ENCODE data around the gene RHBG.

DNA sequence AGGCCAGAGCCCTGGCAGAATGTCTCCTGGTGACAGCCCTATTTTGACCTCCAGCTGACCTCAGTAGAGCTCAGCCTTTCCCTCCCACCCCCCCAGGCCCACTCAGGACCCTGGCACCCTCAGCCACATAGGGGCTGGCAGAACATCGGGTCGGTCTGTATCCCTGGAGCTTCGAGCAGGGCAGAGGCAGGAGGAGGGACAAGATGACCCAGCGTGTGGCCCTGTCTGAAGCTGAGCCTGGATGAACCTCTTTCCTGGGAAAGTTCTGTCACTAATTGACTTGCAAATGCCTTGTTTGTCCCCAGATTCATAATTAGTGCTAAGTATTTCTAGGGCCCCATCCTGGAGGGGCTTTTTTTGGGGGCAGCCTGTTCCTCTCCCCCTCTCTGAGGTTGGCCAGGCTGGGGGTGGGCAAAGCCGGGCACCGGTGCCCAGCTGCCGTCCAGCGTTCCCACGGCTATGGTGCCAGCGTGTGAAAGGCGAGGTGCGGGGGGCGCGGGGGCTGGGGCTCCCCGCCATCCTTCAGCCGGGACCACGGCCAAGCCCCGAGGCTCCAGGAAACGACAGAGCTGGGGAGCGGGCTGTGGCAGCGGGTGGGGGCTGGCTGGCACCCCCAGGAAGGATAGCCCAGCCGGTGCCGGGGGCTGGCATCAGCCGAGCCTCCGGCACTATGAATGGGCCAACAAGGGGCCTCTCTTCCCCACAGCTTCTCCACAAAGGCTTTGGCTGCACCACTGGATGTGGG, 31.4 kb downstream of the RHBG start:
- TF ChIP-seq, protein P1, sequence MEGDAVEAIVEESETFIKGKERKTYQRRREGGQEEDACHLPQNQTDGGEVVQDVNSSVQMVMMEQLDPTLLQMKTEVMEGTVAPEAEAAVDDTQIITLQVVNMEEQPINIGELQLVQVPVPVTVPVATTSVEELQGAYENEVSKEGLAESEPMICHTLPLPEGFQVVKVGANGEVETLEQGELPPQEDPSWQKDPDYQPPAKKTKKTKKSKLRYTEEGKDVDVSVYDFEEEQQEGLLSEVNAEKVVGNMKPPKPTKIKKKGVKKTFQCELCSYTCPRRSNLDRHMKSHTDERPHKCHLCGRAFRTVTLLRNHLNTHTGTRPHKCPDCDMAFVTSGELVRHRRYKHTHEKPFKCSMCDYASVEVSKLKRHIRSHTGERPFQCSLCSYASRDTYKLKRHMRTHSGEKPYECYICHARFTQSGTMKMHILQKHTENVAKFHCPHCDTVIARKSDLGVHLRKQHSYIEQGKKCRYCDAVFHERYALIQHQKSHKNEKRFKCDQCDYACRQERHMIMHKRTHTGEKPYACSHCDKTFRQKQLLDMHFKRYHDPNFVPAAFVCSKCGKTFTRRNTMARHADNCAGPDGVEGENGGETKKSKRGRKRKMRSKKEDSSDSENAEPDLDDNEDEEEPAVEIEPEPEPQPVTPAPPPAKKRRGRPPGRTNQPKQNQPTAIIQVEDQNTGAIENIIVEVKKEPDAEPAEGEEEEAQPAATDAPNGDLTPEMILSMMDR (IDR thresholded peaks at IDR 0.05; ENCODE audit: poor library complexity): no peak
- TF ChIP-seq EZH2 (IDR thresholded peaks at IDR 0.05; ENCODE audit: borderline replicate concordance) (no peak), EZH2phosphoT487 (IDR thresholded peaks at IDR 0.05; ENCODE audit: low read depth, severe bottlenecking, unreplicated experiment) (no peak)

Measured in hepatocyte (in vitro differentiated cells).